Measurements from ENCODE around the gene SUPT6H.
"Not testable (repeated sequence)": the region's sequence is repeated elsewhere in the genome, so short reads cannot be mapped to it uniquely, and the experiment has no call there.

The SUPT6H gene

DNA sequence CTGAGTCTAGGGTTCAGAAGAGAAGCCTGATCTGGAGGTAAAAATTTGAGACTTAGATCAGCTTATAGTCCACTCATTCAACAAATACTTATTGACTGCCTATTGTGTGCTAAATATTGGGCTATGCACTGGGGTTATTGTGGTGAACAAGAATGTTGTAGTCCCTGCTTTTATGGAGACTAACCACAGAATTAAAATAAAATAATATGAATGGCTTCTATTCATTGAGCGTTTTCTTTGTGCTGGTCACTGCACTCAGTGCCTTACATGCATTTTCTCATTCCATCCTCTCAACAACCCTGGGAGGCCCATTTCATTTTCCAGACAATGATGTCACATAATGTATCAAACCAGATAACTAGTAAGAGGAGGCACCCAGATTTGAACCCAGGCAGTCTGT lies 71.3 kb downstream of the SUPT6H start:
- Mint-ChIP-seq H3K9me3 (no peaks in the 10 kb centered on the region), H3K36me3 (ENCODE audit: insufficient read depth) (peaks cover 11% of the 10 kb centered on the region), H3K27me3 (no peaks in the 10 kb centered on the region), H3K27ac (no peak overlapping the region), H3K4me1 (ENCODE audit: low read depth in 2 of 2) (peaks cover 3% of the 10 kb centered on the region in 2 donors), H3K4me3 (no peak overlapping the region)
- ATAC-seq (replicated peaks): no peak
- no peak for DNase-seq

DNA sequence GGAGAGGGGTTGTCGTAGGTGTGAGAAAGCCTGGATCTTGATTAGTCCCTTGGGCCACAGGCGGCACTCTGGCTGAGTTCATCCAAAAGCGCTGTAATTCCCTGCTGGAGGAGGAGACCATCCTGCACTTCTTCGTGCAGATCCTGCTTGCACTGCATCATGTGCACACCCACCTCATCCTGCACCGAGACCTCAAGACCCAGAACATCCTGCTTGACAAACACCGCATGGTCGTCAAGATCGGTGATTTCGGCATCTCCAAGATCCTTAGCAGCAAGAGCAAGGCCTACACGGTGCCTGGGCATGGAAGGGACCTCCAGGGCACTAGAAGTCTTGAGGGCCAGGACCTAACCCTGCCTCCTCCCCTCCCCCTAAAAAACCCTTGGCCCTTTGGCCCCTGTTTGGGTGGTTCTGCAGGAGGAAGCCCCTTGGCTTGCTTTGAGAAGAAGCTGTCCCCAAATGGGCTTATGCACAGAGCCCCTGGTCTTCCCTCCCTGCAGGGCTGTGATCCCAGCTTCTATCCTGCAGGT lies 72.8 kb downstream of the SUPT6H start:
- H3K36me3 Mint-ChIP-seq (ENCODE audit: insufficient read depth): peaks cover 5% of the 10 kb centered on the region
- H3K4me3 Mint-ChIP-seq: no peak overlapping the region
- DNase-seq (no peak), ATAC-seq (replicated peaks) (no peak)
- H3K27me3 Mint-ChIP-seq: no peaks in the 10 kb centered on the region
- H3K4me1 Mint-ChIP-seq (ENCODE audit: low read depth in 2 of 2): peaks cover 0 to 3% of the 10 kb centered on the region in 2 donors
- no peaks in the 10 kb centered on the region for H3K9me3 Mint-ChIP-seq
- no peak overlapping the region for H3K27ac Mint-ChIP-seq

DNA sequence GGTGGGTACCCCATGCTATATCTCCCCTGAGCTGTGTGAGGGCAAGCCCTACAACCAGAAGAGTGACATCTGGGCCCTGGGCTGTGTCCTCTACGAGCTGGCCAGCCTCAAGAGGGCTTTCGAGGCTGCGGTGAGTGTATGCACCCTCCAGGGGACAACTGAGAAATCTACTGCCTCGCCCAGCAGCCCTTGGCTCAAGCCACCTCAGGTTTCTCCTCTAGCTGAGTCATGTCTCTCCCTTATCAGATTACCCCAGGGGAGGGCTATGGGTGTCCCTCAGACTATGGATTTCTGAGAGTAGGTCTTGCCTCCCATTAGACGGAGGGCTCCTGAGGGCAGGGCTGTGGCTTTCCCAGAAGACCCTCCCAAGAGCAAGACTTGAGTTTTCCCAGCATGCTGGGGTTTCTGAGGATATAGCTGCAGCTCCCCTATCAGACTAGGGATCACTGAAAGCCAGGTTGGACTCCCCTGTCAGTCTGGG lies 73.3 kb downstream of the SUPT6H start:
- Mint-ChIP-seq H3K27me3 (no peaks in the 10 kb centered on the region), H3K27ac (no peak overlapping the region), H3K4me3 (no peak overlapping the region), H3K4me1 (ENCODE audit: low read depth in 2 of 2) (peaks cover 0 to 3% of the 10 kb centered on the region in 2 donors), H3K9me3 (no peaks in the 10 kb centered on the region), H3K36me3 (ENCODE audit: insufficient read depth) (peaks cover 5% of the 10 kb centered on the region)
- ATAC-seq (replicated peaks) (no peak), DNase-seq (no peak)

DNA sequence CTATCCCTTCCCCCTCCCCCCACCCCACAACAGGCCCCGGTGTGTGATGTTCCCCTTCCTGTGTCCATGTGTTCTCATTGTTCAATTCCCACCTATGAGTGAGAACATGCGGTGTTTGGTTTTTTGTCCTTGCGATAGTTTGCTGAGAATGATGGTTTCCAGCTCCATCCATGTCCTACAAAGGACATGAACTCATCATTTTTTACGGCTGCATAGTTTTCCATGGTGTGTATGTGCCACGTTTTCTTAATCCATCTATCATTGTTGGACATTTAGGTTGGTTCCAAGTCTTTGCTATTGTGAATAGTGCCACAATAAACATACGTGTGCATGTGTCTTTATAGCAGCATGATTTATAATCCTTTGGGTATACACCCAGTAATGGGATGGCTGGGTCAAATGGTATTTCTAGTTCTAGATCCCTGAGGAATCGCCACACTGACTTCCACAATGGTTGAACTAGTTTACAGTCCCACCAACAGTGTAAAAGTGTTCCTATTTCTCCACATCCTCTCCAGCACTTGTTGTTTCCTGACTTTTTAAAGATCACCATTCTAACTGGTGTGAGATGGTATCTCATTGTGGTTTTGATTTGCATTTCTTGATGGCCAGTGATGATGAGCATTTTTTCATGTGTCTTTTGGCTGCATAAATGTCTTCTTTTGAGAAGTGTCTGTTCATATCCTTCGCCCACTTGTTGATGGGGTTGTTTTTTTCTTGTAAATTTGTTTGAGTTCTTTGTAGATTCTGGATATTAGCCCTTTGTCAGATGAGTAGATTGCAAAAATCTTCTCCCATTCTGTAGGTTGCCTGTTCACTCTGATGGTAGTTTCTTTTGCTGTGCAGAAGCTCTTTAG lies 74.1 kb downstream of the SUPT6H start:
- not testable (repeated sequence) for ATAC-seq (replicated peaks); H3K27me3 Mint-ChIP-seq; H3K4me3 Mint-ChIP-seq; H3K4me1 Mint-ChIP-seq (ENCODE audit: low read depth in 2 of 2); H3K36me3 Mint-ChIP-seq (ENCODE audit: insufficient read depth); H3K27ac Mint-ChIP-seq; DNase-seq; H3K9me3 Mint-ChIP-seq

DNA sequence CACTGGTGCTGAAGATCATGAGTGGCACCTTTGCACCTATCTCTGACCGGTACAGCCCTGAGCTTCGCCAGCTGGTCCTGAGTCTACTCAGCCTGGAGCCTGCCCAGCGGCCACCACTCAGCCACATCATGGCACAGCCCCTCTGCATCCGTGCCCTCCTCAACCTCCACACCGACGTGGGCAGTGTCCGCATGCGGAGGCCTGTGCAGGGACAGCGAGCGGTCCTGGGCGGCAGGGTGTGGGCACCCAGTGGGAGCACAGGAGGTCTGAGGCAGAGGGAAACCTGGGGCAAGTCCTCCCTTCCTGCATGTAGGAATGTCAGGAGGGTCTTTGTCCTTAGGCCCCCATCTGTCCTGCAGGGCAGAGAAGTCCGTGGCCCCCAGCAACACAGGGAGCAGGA lies 75.3 kb downstream of the SUPT6H start:
- Mint-ChIP-seq H3K9me3 (no peaks in the 10 kb centered on the region), H3K4me1 (ENCODE audit: low read depth in 2 of 2) (peaks cover 0 to 3% of the 10 kb centered on the region in 2 donors), H3K27ac (no peak overlapping the region), H3K36me3 (ENCODE audit: insufficient read depth) (peaks cover 10% of the 10 kb centered on the region), H3K27me3 (no peaks in the 10 kb centered on the region), H3K4me3 (no peak overlapping the region)
- DNase-seq: no peak
- ATAC-seq (replicated peaks): no peak

DNA sequence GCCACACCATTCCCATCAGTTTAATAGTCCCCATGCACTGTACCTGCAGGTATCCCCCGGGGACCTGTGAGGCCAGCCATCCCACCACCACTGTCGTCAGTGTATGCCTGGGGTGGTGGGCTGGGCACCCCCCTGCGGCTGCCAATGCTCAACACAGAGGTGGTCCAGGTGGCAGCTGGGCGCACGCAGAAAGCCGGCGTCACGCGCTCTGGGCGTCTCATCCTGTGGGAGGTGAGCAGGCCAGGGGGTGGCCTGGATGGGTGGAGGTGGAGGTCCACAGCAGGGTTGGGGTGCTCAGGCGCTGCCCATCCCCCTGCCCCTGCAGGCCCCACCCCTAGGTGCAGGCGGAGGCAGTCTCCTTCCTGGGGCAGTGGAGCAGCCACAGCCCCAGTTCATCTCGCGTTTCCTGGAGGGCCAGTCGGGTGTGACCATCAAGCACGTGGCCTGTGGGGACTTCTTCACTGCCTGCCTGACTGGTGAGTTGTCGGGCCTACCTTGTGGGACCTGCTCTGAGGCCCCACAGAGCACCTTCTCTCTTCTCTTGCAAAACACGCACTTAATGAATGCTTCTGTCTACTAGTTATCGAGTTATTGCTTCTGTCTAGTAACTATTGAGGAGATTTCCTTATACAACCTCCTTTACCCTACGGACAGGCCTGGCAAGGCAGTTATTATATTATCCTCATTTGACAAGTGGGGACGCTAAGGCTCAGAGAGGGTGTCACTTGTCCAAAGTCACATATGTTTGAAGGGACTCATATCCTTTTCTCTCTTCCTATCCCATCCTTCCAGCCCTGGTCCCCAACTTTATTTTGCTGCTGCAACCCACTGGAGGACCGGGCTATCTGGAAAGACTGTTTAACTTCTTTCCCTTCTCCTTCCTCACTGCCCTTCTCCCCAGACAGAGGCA lies 76.0 kb downstream of the SUPT6H start:
- H3K9me3 Mint-ChIP-seq: no peaks in the 10 kb centered on the region
- no peak overlapping the region for H3K4me3 Mint-ChIP-seq
- peaks cover 14% of the 10 kb centered on the region for H3K36me3 Mint-ChIP-seq (ENCODE audit: insufficient read depth)
- DNase-seq (no peak), ATAC-seq (replicated peaks) (peak; percentile 33)
- H3K27me3 Mint-ChIP-seq: no peaks in the 10 kb centered on the region
- H3K27ac Mint-ChIP-seq: peak overlapping the region in 1 of 2 donors; percentile 65
- peaks cover 0 to 3% of the 10 kb centered on the region in 2 donors for H3K4me1 Mint-ChIP-seq (ENCODE audit: low read depth in 2 of 2)

DNA sequence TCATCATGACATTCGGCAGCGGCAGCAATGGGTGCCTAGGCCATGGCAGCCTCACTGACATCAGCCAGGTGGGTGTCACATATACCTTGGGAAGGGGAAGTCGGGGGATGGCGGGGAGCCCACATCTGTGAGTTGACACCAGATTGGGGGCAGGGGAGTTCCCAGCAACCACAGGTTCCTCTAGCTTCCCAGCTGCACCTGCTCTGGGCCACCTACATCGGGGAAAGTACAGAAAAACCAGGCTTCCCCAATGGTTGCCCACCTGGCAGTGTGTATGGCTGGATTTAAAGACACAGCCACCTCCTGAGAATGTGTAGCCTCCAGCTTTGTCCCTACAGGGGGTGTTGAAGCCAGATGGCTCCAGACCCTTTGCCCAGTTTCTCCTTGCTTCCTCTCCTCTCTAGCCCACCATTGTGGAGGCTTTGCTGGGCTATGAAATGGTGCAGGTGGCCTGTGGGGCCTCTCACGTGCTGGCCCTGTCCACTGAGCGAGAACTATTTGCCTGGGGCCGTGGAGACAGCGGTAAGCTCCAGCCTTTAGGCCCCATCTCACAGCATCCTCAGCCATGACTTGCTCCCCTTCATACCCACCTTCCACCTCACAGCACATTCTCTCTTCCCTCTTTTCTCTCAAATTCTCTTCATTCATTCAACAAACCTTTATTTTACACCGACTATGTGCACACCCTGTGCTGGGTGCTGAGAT lies 76.8 kb downstream of the SUPT6H start:
- Mint-ChIP-seq H3K4me3 (no peak overlapping the region), H3K27me3 (no peaks in the 10 kb centered on the region), H3K36me3 (ENCODE audit: insufficient read depth) (peaks cover 19% of the 10 kb centered on the region), H3K27ac (peak overlapping the region; percentile 7 to 65), H3K4me1 (ENCODE audit: low read depth in 2 of 2) (peaks cover 0 to 3% of the 10 kb centered on the region in 2 donors), H3K9me3 (no peaks in the 10 kb centered on the region)
- ATAC-seq (replicated peaks): peak; percentile 77
- DNase-seq: no peak

DNA sequence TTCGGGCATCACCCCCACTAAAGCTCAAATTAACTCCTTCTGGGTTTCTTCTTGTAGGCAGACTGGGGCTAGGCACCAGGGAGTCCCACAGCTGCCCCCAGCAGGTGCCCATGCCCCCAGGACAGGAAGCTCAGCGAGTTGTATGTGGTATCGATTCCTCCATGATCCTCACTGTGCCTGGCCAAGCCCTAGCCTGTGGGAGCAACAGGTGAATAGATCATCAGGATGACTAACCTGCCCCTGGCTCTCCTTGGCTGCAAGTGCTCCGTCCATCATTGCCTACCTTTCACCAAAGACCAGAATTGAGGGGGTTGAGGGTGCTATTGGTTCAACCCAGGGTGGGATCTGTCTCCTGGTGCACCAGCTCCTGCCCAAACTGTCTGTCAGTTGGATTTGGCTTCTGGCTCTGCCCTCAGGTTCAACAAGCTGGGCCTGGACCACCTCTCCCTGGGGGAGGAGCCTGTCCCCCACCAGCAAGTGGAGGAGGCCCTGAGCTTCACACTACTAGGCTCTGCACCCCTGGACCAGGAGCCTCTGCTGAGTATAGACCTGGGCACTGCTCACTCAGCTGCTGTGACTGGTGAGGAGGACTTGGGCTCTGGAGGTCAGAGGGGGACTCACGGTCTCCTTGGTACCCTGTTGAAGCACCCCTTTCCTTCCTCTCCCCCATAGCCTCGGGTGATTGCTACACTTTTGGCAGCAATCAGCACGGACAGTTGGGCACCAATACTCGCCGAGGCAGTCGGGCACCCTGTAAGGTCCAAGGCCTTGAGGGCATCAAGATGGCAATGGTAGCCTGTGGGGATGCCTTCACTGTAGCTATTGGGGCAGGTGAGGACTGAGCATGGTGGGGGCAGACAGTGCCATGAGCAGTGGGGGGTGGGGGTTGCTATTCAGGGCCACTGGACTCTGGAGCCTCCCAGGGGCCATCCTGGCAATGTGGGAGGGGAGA lies 78.7 kb downstream of the SUPT6H start:
- no peak for ATAC-seq (replicated peaks)
- H3K9me3 Mint-ChIP-seq: no peaks in the 10 kb centered on the region
- H3K36me3 Mint-ChIP-seq (ENCODE audit: insufficient read depth): peaks cover 27% of the 10 kb centered on the region
- no peaks in the 10 kb centered on the region for H3K27me3 Mint-ChIP-seq
- H3K4me3 Mint-ChIP-seq: no peak overlapping the region
- no peak for DNase-seq
- H3K4me1 Mint-ChIP-seq (ENCODE audit: low read depth in 2 of 2): peaks cover 7 to 12% of the 10 kb centered on the region in 2 donors
- H3K27ac Mint-ChIP-seq: no peak overlapping the region

DNA sequence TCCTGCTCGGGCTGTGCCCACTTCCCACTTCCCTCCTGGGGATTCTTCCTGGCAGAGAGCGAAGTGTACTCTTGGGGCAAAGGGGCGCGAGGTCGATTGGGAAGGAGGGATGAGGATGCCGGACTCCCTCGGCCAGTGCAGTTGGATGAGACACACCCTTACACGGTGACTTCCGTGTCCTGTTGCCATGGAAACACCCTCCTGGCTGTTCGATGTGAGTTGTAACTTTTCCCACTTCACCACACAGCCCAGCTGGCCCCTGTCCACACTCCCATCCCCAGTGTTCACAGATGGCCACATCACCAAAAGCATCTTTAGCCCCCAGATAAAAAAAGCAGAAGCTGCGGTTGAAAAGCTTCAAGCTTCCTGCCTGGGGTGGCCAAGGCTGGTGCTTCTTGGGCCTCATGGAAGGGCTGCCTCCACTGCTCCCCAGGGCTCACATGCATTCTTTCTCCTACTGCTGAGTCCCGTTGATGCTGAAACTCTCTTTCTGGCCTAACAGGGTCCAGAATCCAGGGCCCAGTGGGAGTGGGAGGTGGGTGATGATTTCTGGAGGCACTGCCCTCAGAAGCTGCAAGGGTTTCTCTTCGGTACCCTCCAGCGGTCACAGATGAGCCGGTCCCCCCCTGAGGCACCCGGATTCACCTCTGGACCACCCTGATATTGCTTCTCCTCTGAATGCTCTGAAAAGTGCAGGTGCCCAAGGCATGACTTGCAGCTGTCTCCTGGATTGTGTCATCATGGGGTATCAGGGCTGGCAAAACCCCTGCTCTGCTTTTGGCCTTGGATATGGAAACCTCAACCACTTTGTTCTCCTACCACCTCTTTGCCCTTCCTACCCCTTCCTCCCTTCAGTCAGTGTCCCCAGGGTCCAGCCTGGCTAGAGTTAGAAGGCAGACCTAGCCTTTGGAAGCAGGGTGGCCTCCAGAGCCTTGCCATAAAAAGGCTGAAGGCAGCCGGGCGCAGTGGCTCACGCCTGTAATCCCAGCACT lies 79.6 kb downstream of the SUPT6H start:
- H3K36me3 Mint-ChIP-seq (ENCODE audit: insufficient read depth): peaks cover 27% of the 10 kb centered on the region
- peak overlapping the region in 1 of 2 donors; percentile 66 for H3K4me3 Mint-ChIP-seq
- H3K4me1 Mint-ChIP-seq (ENCODE audit: low read depth in 2 of 2): peaks cover 9 to 12% of the 10 kb centered on the region in 2 donors
- no peaks in the 10 kb centered on the region for H3K27me3 Mint-ChIP-seq
- ATAC-seq (replicated peaks) (no peak), DNase-seq (no peak)
- H3K9me3 Mint-ChIP-seq: no peaks in the 10 kb centered on the region
- no peak overlapping the region for H3K27ac Mint-ChIP-seq

DNA sequence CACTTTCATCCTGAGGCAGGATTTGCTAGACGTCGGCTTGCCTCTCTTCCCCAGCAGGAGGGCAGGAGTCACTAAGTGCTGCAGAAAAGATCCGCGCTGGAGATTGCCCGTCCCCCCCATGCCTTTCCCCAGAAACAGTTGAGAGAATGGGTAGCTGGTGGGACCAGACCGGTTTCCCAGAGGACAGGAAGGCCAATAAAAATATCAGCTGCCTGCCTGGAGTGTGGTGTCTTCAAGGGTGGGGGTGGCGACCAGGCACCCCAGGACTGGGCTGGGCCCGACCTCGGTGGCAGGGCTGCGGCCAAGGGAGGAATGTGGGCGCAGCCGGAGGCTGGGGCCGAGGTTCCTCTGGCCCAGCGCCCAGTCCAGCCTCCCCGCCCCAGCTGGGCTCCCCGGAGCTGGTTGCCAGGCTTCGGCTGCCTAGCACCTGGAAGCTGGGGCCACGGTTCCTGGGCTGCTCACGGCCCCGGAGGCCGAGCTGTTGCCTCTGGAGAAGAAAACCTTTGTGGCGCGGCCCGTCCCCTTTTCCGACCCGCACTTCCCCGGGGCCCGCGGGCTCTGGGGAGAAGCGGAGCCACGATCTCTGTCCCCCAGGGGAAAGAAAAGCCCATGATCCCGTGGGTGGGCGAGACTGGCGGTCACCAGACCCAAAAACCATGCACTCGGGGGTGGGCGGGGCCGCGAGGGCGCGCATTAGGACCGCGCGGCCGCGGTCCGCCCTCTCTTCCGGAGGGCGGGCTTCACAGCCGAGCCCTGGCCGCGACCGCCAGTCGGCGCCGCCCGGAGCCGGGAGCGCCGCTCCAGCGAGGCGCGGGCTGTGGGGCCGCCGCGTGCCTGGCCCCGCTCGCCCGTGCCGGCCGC lies 81.5 kb downstream of the SUPT6H start, which contains the start of gene TRAF4:
TRAF4 (plus strand) TSS at position 769 of the 861 bp plus-strand sequence. CDS start 102 bp downstream, outside the sequence.
- peak; percentile 59 to 64 (median 63) for DNase-seq
- H3K9me3 Mint-ChIP-seq: no peaks in the 10 kb centered on the region
- peaks cover 12 to 13% of the 10 kb centered on the region in 2 donors for H3K4me1 Mint-ChIP-seq (ENCODE audit: low read depth in 2 of 2)
- H3K36me3 Mint-ChIP-seq (ENCODE audit: insufficient read depth): peaks cover 38% of the 10 kb centered on the region
- peak within 1 kb of the TSS; percentile 80 for H3K4me3 Mint-ChIP-seq
- H3K27ac Mint-ChIP-seq: peak within 1 kb of the TSS; percentile 82 to 92
- ATAC-seq (replicated peaks): peak; percentile 90
- H3K27me3 Mint-ChIP-seq: no peaks in the 10 kb centered on the region

All from effector memory CD8-positive, alpha-beta T cell (primary cell).